Stimulated activated CD4-positive, alpha-beta T cell treated with anti-CD3 and anti-CD28 coated beads, Interleukin-4, amount 100 ng/mL, for 4 hours (primary cell): ENCODE results near the gene CREBL2.
A peak's percentile ranks its signal among the peaks of the same experiment; 100 is the strongest.
"Not testable (repeated sequence)": the region's sequence is repeated elsewhere in the genome, so short reads cannot be mapped to it uniquely, and the experiment has no call there.

ENCODE experiments used
- DNase-seq, 2 experiments: peaks; one replicate each; pipeline ENCODE4 v3.0.0-alpha.2; 2020

CREBL2 gene

DNA sequence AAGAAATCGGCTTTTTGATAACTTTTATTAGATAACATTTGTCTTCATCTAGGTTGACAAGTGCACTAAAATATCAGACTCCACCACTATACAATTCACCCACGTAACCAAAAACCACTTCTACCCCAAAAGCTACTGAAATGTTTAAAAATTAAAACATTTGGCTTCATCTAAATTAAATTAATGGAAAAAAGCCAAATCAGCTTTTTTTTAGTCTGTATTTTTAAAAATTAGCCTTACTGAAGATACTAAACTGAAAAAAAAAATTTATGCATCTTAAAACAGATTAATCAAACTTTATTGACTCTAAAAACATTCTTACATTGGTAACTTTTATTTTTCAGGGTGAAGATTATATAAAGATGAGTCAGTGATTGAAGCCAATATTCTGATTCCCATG is 30.0 kb downstream of the CREBL2 start:
- DNase-seq, result no peak

- DNase-seq, result no peak
Measured at GRCh38 chr12:12642916-12643315, 31.2 kb downstream of the CREBL2 start.

- DNase-seq, result peak; percentile 6 to 33
Measured at GRCh38 chr12:12645485-12645884, 33.8 kb downstream of the CREBL2 start.

GRCh38 chr12:12645968-12646367 is 34.3 kb downstream of the CREBL2 start:
- not testable (repeated sequence) for DNase-seq

DNA sequence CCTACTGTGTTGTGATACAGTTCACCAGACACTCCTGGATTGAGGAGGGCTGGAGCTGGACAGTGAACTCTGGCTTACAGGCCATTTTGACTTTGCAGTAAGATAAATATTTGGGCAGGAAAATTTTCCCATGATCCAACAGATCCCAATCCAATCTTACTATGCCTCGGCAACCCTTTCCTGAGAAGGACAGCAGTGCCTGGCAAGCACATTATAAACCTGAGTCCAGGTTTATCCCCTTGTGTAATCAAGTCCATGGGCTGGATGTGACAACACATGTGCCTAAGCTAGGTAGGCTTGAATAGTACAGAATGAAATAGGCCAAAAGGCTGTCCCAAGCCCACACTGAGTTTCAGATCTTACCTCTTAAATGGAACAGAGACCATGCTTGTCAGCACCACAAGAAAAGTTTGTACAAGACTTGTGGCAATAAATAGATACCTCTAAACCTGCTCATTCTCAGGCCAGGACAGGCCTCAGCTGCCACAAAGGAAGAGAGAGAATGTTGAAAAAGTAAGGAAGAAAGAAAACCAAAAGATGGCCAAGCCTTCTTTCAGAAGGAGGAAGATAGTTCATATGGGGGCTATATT is 34.9 kb downstream of the CREBL2 start:
- DNase-seq, result no peak

DNA sequence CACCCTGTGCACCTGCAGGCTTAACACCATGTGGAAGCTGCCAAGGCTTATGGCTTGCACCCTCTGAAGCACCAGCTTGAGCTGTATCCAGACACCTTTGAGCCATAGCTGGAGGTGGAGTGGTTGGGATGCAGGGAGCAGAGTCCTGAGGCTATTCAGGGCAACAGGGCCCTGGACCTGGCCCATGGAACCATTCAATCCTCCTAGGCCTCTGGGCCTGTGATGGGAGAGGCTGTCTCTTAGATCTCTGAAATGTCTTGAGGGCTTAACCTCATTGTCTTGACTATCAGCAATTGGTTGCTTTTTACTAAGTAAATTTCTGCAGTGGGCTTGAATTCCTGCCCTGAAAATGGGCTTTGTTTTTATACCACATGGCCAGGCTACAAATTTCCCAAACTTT is 36.6 kb downstream of the CREBL2 start:
- no peak for DNase-seq

DNA sequence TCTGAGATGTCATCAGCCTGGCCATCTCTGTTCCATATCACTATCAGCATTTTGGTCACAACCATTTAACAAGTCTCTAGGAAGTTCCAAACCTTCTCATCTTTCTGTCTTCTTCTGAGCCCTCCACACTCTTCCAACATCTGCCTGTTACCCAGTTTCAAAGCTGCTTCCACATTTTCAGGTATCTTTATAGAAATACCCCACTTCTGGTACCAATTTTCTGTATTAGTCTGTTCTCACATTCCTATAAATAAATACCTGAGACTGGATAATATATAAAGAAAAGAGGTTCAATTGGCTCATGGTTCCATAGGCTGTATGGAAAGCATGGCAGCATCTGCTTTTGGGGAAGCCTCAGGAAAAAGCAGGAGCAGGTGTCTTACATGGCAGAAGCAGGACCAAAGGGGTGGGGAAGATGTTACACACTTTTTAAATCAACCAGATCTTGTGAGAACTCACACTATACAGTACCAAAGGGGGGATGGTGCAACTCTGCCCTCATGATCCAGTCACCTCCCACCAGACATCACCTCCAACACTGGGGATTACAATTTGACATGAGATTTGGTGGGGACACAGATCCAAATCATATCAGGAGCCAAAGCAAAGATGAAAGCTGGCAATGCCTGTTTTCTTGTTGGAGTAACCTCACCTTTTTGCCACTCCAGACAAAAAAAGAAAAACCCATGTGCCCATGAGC is 37.4 kb downstream of the CREBL2 start:
- no peak for DNase-seq

- DNase-seq, result no peak
Measured at GRCh38 chr12:12651752-12652151, 40.1 kb downstream of the CREBL2 start.

- DNase-seq, result not testable (repeated sequence)
Measured at GRCh38 chr12:12652704-12653103, 41.0 kb downstream of the CREBL2 start.

GRCh38 chr12:12653922-12654321 is 42.2 kb downstream of the CREBL2 start:
- DNase-seq, result no peak

DNA sequence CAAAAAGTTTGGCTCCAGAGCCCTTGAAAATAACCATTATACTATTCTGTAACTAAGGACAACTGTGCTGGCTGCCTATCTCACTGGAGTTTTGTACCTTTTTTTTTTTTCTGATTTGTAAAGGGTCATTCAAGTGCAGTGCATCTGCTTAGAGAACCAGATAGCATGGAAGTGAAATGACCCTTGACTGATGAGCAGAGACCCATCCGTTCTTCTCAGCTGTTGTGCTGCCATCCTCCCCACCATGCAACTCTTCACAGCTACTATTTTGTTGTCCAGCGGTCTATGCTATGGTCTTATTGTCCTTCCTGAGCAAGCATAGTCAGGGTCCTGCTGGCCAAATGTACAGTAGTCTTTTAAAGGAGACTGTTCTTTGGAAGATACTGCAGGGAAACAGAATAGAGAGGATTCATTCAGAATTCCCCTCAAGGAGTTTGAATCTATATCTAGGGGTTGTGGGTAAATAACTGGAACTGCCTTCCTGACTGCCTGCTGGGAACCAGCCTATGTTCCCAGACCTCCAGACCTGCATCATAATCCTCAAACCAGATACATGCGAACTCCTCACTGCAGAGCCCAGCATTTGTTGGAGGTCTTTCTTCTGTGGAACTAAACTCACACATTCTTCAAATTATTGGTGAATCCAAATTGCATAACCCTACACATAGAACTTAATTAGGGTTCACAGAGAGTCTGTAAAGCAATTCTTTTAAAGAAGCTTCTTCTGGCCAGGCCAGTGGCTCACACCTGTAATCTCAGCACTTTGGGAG is 43.2 kb downstream of the CREBL2 start:
- no peak for DNase-seq

- DNase-seq, result no peak
Measured at GRCh38 chr12:12660201-12660600, 48.5 kb downstream of the CREBL2 start.

DNA sequence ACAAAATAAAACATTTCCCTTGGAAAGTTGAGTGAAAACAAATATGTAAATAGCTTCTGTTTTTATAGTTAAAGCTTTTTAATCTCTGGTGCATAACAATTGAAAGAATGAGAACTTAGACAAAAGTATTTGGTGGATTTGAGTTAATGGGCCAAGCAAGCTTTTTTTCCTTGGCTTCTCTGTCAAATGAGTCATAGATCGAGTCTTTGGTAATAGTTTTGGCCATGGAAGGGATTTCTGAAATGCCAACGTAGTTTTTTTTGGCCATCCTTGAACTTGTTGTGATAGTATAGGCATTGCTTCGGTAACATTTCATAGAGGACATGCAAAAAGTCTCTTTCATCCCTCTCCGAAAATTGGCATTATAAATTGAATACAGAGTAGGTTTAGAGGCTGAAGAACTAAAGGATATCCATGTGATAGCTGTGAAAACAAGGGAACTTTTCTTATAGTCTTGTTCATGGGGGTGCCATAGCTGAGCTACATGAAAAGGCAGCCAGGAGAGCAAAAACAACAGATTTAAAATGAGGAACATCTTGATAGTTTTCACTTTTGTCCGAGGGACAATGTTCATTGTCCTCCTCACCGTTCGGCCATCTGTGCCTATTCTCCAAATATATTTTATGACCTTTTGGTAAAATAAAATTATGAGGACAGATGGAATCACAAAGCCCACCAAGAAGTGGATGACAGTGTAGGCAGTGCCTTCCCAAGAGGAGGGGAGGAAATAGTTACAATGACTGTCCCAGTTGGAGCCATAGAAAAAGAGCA is 49.6 kb downstream of the CREBL2 start:
- no peak for DNase-seq

- no peak for DNase-seq
Measured at GRCh38 chr12:12663644-12664294, 52.1 kb downstream of the CREBL2 start.

- DNase-seq, result no peak
Measured at GRCh38 chr12:12665194-12665593, 53.5 kb downstream of the CREBL2 start.

DNA sequence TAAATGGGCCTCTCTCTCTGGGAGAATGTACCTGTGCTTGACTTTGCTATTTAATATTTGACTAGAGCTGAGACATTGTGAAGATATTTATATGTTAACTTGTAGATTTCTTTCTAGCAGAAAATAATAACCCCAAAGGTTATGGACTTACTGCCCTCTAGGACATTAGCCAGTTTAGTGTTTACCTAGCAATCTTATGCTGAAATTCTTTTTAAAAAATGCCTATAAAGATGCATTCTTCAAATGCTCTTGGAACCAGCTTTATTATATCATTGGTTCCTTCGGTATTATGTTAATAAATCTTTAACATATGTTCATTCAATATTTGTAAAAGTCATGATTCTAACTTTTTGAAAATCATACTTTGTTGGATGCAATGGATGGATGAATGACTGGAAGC is 56.3 kb downstream of the CREBL2 start:
- no peak for DNase-seq

GRCh38 chr12:12669020-12669419 is 57.3 kb downstream of the CREBL2 start:
- DNase-seq, result no peak

DNA sequence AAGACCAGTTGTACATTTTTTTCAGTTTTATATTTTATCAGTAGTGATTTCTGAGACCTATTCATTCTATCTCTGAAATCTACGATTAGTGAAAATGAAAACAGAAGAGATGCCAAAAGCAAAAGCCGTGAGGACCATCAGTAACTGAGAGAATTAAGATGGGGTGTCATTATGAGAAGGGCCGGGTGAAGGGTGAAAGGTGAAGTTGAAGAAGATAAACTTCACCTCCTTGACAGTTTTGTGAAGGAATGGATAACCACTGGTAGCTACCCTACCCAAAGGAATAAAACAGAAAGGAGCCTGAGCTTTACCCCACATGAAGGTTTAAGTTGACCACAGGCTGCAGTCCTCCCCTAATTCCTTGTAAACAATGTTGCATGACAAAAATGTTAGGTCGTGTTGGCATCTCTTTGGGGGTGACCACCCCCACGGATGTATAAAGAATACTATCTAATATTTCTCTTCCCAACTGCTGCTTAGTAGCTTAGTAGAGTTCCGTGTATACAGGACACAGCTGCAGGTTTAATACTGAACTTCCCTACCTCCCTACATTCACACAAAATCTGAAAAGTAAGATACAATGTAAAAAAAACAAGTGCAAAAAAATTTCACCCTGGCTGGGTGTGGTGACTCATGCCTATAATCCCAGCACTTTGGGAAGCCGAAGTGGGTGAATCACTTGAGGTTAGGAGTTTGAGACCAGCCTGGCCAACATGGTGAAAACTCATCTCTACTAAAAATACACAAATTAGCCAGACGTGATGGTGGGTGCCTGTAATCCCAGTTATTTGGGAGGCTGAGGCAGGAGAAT is 60.4 kb downstream of the CREBL2 start:
- no peak for DNase-seq

GRCh38 chr12:12673296-12673695 is 61.6 kb downstream of the CREBL2 start:
- no peak for DNase-seq

- no peak for DNase-seq
Measured at GRCh38 chr12:12676605-12677004, 64.9 kb downstream of the CREBL2 start.

- DNase-seq, result no peak
Measured at GRCh38 chr12:12681061-12681765, 69.5 kb downstream of the CREBL2 start.
